ENCODE results near the gene ARHGAP33. TPM values are rescaled to one million over a fixed set of nuclear protein-coding genes. Genes with fewer than 3 reads are reported as not detected.

ARHGAP33 gene
- total and polyA plus RNA-seq, 5 donors: 1.5 to 11.8 (median 4.3) TPM

- DNase-seq (peak; percentile 22 to 60 (median 58)), ATAC-seq (peak in 1 of 2 donors; percentile 2)
- Histone ChIP-seq H3K9me3 (ENCODE audit: control insufficient read depth, low read length) (no peaks in the 10 kb centered on the region), H3K4me1 (ENCODE audit: control insufficient read depth, insufficient read depth, low read length) (no peaks in the 10 kb centered on the region), H3K27ac (ENCODE audit: low read length) (no peak overlapping the region), H3K27me3 (ENCODE audit: control insufficient read depth, insufficient read depth) (no peaks in the 10 kb centered on the region), H3K4me3 (ENCODE audit: low read length) (no peak overlapping the region)
- 87% methylated on average over 25 of the region's 25 CpGs for WGBS
- intact Hi-C loops (cut with DNase I): no loop called here
Observed at GRCh38 chr19:35732540-35733179, 42.7 kb upstream of the ARHGAP33 start.

DNA sequence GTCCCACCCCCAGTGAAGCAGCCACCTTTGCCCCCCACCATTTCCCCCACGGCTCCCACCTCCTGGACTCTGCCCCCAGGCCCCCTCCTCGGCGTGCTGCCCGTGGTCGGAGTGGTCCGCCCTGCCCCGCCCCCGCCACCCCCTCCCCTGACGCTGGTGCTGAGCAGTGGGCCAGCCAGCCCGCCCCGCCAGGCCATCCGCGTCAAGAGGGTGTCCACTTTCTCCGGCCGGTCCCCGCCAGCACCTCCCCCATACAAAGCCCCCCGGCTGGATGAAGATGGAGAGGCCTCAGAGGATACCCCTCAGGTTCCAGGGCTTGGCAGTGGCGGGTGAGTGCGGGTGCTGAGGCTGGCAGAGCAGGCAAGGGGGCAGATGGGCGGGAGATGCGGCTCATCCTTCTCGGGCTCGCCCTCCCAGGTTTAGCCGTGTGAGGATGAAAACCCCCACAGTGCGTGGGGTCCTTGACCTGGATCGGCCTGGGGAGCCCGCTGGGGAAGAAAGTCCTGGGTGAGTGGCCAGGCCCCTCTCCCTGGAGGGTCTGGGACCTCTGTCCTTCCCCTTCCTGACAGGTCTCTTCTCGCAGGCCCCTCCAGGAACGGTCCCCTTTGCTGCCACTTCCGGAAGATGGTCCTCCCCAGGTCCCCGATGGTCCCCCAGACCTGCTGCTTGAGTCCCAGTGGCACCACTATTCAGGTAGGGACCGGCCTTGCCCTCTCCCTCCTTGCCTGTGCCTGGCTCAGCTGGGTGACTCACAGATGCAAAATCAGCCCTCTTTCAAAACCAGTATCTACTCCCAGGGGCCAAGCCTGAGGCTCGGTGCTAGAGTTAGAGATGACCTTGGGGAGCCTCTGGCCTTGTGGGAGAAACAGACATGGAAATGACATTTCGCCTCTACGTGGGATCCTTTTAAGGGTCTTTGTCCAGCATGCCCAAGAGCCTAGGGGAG lies 41.9 kb upstream of the ARHGAP33 start:
- 90% methylated on average over 35 of the region's 35 CpGs for WGBS
- no peak for ATAC-seq
- intact Hi-C loops (cut with DNase I): no loop called here
- H3K4me1 ChIP-seq (ENCODE audit: control insufficient read depth, insufficient read depth, low read length): no peaks in the 10 kb centered on the region
- no peaks in the 10 kb centered on the region for H3K27me3 ChIP-seq (ENCODE audit: control insufficient read depth, insufficient read depth)
- H3K27ac ChIP-seq (ENCODE audit: low read length): no peak overlapping the region
- peak in 2 of 3 donors; percentile 47 to 54 for DNase-seq
- H3K4me3 ChIP-seq (ENCODE audit: low read length): no peak overlapping the region
- no peaks in the 10 kb centered on the region for H3K9me3 ChIP-seq (ENCODE audit: control insufficient read depth, low read length)

GRCh38 chr19:35734273-35734672 lies 41.1 kb upstream of the ARHGAP33 start:
- DNase-seq (peak in 1 of 3 donors; percentile 11), ATAC-seq (no peak)
- intact Hi-C loops (cut with DNase I): no loop called here
- no peak overlapping the region for H3K27ac ChIP-seq (ENCODE audit: low read length)
- H3K4me1 ChIP-seq (ENCODE audit: control insufficient read depth, insufficient read depth, low read length): no peaks in the 10 kb centered on the region
- 93% methylated on average over 8 of the region's 8 CpGs for WGBS
- no peaks in the 10 kb centered on the region for H3K27me3 ChIP-seq (ENCODE audit: control insufficient read depth, insufficient read depth)
- H3K4me3 ChIP-seq (ENCODE audit: low read length): no peak overlapping the region
- no peaks in the 10 kb centered on the region for H3K9me3 ChIP-seq (ENCODE audit: control insufficient read depth, low read length)

GRCh38 chr19:35734889-35735288 lies 40.5 kb upstream of the ARHGAP33 start:
- H3K27ac ChIP-seq (ENCODE audit: low read length): no peak overlapping the region
- no peaks in the 10 kb centered on the region for H3K9me3 ChIP-seq (ENCODE audit: control insufficient read depth, low read length)
- H3K4me3 ChIP-seq (ENCODE audit: low read length): no peak overlapping the region
- no peak for ATAC-seq
- WGBS: 76% methylated on average over 5 of the region's 5 CpGs
- no peak for DNase-seq
- intact Hi-C loops (cut with DNase I): no loop called here
- no peaks in the 10 kb centered on the region for H3K4me1 ChIP-seq (ENCODE audit: control insufficient read depth, insufficient read depth, low read length)
- H3K27me3 ChIP-seq (ENCODE audit: control insufficient read depth, insufficient read depth): no peaks in the 10 kb centered on the region

DNA sequence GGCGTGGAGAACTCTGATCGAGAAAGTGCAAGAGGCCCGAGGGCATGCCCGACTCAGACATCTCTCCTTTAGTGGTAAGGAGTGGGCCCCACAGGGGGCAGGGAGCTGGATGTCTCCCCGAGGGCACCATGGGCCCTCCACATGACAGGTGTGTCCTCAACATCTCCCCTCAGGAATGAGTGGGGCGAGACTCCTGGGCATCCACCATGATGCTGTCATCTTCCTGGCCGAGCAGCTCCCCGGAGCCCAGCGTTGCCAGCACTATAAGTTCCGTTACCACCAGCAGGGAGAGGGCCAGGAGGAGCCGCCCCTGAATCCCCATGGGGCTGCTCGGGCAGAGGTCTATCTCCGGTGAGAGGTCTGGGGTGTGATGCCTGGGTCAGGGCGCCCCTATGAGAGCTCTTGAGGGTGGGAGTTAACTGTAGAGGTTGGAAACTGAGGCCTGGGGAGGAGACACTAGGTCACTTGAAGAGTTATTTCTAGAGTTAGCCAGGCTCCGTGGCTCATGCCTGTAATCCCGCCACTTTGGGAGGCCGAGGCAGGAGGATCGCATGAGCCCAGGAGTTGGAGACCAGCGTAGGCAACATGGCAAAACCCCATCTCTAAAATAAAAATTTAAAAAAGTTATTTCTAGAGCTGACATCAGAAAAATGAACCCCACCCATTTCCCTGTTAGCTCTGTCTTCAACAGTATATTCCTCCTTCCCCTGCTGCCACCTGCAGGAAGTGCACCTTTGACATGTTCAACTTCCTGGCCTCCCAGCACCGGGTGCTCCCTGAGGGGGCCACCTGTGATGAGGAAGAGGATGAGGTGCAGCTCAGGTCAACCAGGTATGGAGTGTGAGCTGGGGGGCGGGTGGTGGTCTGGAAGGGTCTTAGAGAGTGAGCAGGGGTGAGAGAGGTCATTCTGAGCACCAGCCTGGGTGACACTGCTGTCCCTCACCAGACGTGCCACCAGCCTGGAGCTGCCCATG lies 38.2 kb upstream of the ARHGAP33 start:
- intact Hi-C loops (cut with DNase I): no loop called here
- ATAC-seq (no peak), DNase-seq (peak in 1 of 3 donors; percentile 8)
- H3K27ac ChIP-seq (ENCODE audit: low read length): no peak overlapping the region
- no peaks in the 10 kb centered on the region for H3K27me3 ChIP-seq (ENCODE audit: control insufficient read depth, insufficient read depth)
- 88% methylated on average over 22 of the region's 22 CpGs for WGBS
- H3K9me3 ChIP-seq (ENCODE audit: control insufficient read depth, low read length): no peaks in the 10 kb centered on the region
- H3K4me1 ChIP-seq (ENCODE audit: control insufficient read depth, insufficient read depth, low read length): no peaks in the 10 kb centered on the region
- H3K4me3 ChIP-seq (ENCODE audit: low read length): no peak overlapping the region

GRCh38 chr19:35738021-35738886 lies 37.1 kb upstream of the ARHGAP33 start:
- peak in 1 of 3 donors; percentile 28 for DNase-seq
- Histone ChIP-seq H3K9me3 (ENCODE audit: control insufficient read depth, low read length) (no peaks in the 10 kb centered on the region), H3K27ac (ENCODE audit: low read length) (no peak overlapping the region), H3K4me3 (ENCODE audit: low read length) (no peak overlapping the region), H3K27me3 (ENCODE audit: control insufficient read depth, insufficient read depth) (no peaks in the 10 kb centered on the region), H3K4me1 (ENCODE audit: control insufficient read depth, insufficient read depth, low read length) (no peaks in the 10 kb centered on the region)
- no peak for ATAC-seq
- WGBS: 89% methylated on average over 37 of the region's 37 CpGs
- intact Hi-C loops (cut with DNase I): no loop called here

- WGBS: 82% methylated on average over 2 of the region's 2 CpGs
- no peaks in the 10 kb centered on the region for H3K27me3 ChIP-seq (ENCODE audit: control insufficient read depth, insufficient read depth)
- H3K9me3 ChIP-seq (ENCODE audit: control insufficient read depth, low read length): no peaks in the 10 kb centered on the region
- ATAC-seq: no peak
- H3K4me1 ChIP-seq (ENCODE audit: control insufficient read depth, insufficient read depth, low read length): no peaks in the 10 kb centered on the region
- no peak overlapping the region for H3K4me3 ChIP-seq (ENCODE audit: low read length)
- no peak overlapping the region for H3K27ac ChIP-seq (ENCODE audit: low read length)
- intact Hi-C loops (cut with DNase I): no loop called here
- DNase-seq: no peak
Observed at GRCh38 chr19:35738887-35739229, 36.5 kb upstream of the ARHGAP33 start.

- Histone ChIP-seq H3K9me3 (ENCODE audit: control insufficient read depth, low read length) (no peaks in the 10 kb centered on the region), H3K27ac (ENCODE audit: low read length) (no peak overlapping the region), H3K4me3 (ENCODE audit: low read length) (no peak overlapping the region), H3K4me1 (ENCODE audit: control insufficient read depth, insufficient read depth, low read length) (peaks cover 4% of the 10 kb centered on the region), H3K27me3 (ENCODE audit: control insufficient read depth, insufficient read depth) (no peaks in the 10 kb centered on the region)
- WGBS: 71% methylated on average over 29 of the region's 29 CpGs
- peak in 2 of 3 donors; percentile 32 to 76 for DNase-seq
- intact Hi-C loops (cut with DNase I): no loop called here
- no peak for ATAC-seq
Observed at GRCh38 chr19:35739275-35740107, 35.9 kb upstream of the ARHGAP33 start.

GRCh38 chr19:35740108-35740422 lies 35.3 kb upstream of the ARHGAP33 start:
- peak overlapping the region; percentile 55 for H3K4me3 ChIP-seq (ENCODE audit: low read length)
- H3K4me1 ChIP-seq (ENCODE audit: control insufficient read depth, insufficient read depth, low read length): peaks cover 4% of the 10 kb centered on the region
- WGBS: 1% methylated on average over 16 of the region's 16 CpGs
- H3K27me3 ChIP-seq (ENCODE audit: control insufficient read depth, insufficient read depth): no peaks in the 10 kb centered on the region
- no peak for DNase-seq
- peak overlapping the region; percentile 68 for H3K27ac ChIP-seq (ENCODE audit: low read length)
- ATAC-seq: no peak
- intact Hi-C loops (cut with DNase I): no loop called here
- no peaks in the 10 kb centered on the region for H3K9me3 ChIP-seq (ENCODE audit: control insufficient read depth, low read length)
